ENCODE data around the gene PNPLA6. TPM values are rescaled to one million over a fixed set of nuclear protein-coding genes. Genes with fewer than 3 reads are reported as not detected.

Gene PNPLA6
- total and polyA plus RNA-seq, 7 experiments from 2014 or later: 5.3 to 157 (median 119) TPM

- no peak for DNase-seq
- intact Hi-C loops (cut with micrococcal nuclease): no loop called here
- POLR2A ChIA-PET: no interaction called here
- no peaks in the 10 kb centered on the region for H3K4me1 ChIP-seq (ENCODE audit: control insufficient read depth in 2 of 2, insufficient read depth in 2 of 2, low read length in 2 of 2)
- CTCF ChIA-PET: no interaction called here
- Mint-ChIP-seq H3K36me3 (no peaks in the 10 kb centered on the region), H3K27ac (no peak overlapping the region), H3K27me3 (peaks cover 9 to 30% (median 16%) of the 10 kb centered on the region in 5 donors), H3K9me3 (no peaks in the 10 kb centered on the region), H3K4me3 (no peak overlapping the region), H3K4me1 (peaks cover 0 to 3% (median 0%) of the 10 kb centered on the region in 7 donors)
- no peaks in the 10 kb centered on the region for H3K36me3 ChIP-seq (ENCODE audit: control insufficient read depth in 2 of 3, insufficient read depth in 3 of 3, low read length in 3 of 3)
- no peak overlapping the region for H3K27ac ChIP-seq (ENCODE audit: low read depth, low read length)
- no peaks in the 10 kb centered on the region for H3K9me3 ChIP-seq (ENCODE audit: control insufficient read depth in 2 of 3, low read length in 3 of 3)
- no peak for ATAC-seq
- H3K4me3 ChIP-seq (ENCODE audit: low read length): no peak overlapping the region
- H3K27me3 ChIP-seq (ENCODE audit: control insufficient read depth in 2 of 2, insufficient read depth in 2 of 2, low read length in 2 of 2): no peaks in the 10 kb centered on the region
Observed at GRCh38 chr19:7589822-7590221, 54.3 kb downstream of the PNPLA6 start.

DNA sequence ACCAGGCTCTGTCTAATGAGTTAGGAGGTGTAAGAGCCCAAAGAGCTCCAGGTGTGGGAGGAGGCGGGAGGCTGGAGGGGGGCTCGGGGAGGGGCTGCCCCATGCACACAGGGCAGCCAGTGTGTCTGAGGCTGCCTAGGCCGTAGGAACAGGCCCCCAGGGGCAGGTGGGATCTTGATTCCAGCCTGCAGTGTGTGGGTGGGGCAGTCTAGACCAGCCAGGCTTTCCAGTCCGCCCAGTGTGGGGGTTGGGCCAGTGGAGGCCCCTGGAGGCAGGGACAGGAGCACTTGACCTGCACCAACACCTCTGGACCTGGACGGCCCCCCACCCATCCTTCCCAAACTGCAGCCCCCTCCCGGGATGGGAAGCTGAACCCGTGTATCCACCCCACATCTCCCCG is 54.7 kb downstream of the PNPLA6 start:
- intact Hi-C loops (cut with micrococcal nuclease): no loop called here
- no peaks in the 10 kb centered on the region for H3K4me1 ChIP-seq (ENCODE audit: control insufficient read depth in 2 of 2, insufficient read depth in 2 of 2, low read length in 2 of 2)
- H3K36me3 ChIP-seq (ENCODE audit: control insufficient read depth in 2 of 3, insufficient read depth in 3 of 3, low read length in 3 of 3): no peaks in the 10 kb centered on the region
- ChIA-PET POLR2A (no interaction called here), CTCF (no interaction called here)
- Mint-ChIP-seq H3K36me3 (no peaks in the 10 kb centered on the region), H3K4me3 (no peak overlapping the region), H3K27ac (no peak overlapping the region), H3K27me3 (peaks cover 13 to 34% (median 20%) of the 10 kb centered on the region in 5 donors), H3K9me3 (peaks cover 0 to 2% (median 0%) of the 10 kb centered on the region in 11 donors), H3K4me1 (peaks cover 0 to 3% (median 3%) of the 10 kb centered on the region in 7 donors)
- ATAC-seq (no peak), DNase-seq (no peak)
- H3K9me3 ChIP-seq (ENCODE audit: control insufficient read depth in 2 of 3, low read length in 3 of 3): no peaks in the 10 kb centered on the region
- no peaks in the 10 kb centered on the region for H3K27me3 ChIP-seq (ENCODE audit: control insufficient read depth in 2 of 2, insufficient read depth in 2 of 2, low read length in 2 of 2)
- H3K27ac ChIP-seq (ENCODE audit: low read depth, low read length): no peak overlapping the region
- no peak overlapping the region for H3K4me3 ChIP-seq (ENCODE audit: low read length)

DNA sequence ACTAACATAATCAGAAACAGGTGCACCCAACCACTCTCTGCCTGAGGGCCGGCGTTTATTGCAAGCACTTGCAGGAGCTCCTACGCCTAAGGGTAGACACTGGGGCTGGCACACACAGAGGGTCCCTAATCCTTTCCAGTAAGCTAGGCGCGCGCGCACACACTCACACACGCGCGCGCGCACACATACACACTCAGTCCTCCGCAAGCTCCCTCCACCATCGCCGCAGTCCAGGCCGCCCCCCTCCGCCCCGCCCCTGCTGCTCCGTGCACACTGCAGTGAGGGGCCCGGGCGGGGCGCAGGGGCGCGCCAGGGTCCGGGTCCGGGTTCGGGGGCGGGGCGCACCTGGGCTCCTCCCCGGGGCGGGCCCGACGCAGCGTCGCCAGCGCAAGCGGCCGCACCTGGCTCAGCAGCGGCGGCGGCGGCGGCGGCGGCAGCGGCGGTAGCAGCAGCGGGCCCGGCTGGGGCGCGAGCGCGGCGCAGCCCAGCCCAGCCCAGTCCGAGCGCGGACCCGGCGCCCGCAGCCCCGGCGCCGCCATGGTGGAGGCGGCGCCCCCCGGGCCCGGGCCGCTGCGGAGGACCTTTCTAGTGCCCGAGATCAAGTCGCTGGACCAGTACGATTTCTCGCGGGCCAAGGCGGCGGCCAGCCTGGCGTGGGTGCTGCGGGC is 60.1 kb downstream of the PNPLA6 start, which contains the start of gene CAMSAP3:
Gene CAMSAP3, plus strand, starts transcription at position 398 of the 668 bp plus-strand sequence. Its CDS starts 140 bp downstream, at position 538.
- peak within 1 kb of the TSS; percentile 30 for H3K4me3 ChIP-seq (ENCODE audit: low read length)
- H3K4me1 Mint-ChIP-seq: peaks cover 0 to 9% (median 4%) of the 10 kb centered on the region in 7 donors
- DNase-seq (peak in 7 of 9 donors; percentile 17 to 48 (median 42)), ATAC-seq (peak; percentile 84)
- H3K27me3 Mint-ChIP-seq: peaks cover 29 to 59% (median 41%) of the 10 kb centered on the region in 5 donors
- H3K4me3 Mint-ChIP-seq: peak within 1 kb of the TSS; percentile 39 to 86 (median 69)
- no peaks in the 10 kb centered on the region for H3K9me3 ChIP-seq (ENCODE audit: control insufficient read depth in 2 of 3, low read length in 3 of 3)
- peaks cover 0 to 5% of the 10 kb centered on the region in 2 donors for H3K27me3 ChIP-seq (ENCODE audit: control insufficient read depth in 2 of 2, insufficient read depth in 2 of 2, low read length in 2 of 2)
- peaks cover 0 to 1% (median 0%) of the 10 kb centered on the region in 5 donors for H3K36me3 Mint-ChIP-seq
- ChIA-PET CTCF (no interaction called here), POLR2A (interaction anchor here (1.2 kb wide), 1 partner anchor 34 kb away, joined by 3 read pairs; the partner anchor contains the start of gene PET100)
- peaks cover 0 to 4% (median 0%) of the 10 kb centered on the region in 11 donors for H3K9me3 Mint-ChIP-seq
- intact Hi-C loops (cut with micrococcal nuclease): no loop called here
- H3K36me3 ChIP-seq (ENCODE audit: control insufficient read depth in 2 of 3, insufficient read depth in 3 of 3, low read length in 3 of 3): no peaks in the 10 kb centered on the region
- H3K27ac Mint-ChIP-seq: peak within 1 kb of the TSS in 1 of 9 donors; percentile 0
- H3K27ac ChIP-seq (ENCODE audit: low read depth, low read length): no peak within 1 kb of the TSS
- H3K4me1 ChIP-seq (ENCODE audit: control insufficient read depth in 2 of 2, insufficient read depth in 2 of 2, low read length in 2 of 2): no peaks in the 10 kb centered on the region

DNA sequence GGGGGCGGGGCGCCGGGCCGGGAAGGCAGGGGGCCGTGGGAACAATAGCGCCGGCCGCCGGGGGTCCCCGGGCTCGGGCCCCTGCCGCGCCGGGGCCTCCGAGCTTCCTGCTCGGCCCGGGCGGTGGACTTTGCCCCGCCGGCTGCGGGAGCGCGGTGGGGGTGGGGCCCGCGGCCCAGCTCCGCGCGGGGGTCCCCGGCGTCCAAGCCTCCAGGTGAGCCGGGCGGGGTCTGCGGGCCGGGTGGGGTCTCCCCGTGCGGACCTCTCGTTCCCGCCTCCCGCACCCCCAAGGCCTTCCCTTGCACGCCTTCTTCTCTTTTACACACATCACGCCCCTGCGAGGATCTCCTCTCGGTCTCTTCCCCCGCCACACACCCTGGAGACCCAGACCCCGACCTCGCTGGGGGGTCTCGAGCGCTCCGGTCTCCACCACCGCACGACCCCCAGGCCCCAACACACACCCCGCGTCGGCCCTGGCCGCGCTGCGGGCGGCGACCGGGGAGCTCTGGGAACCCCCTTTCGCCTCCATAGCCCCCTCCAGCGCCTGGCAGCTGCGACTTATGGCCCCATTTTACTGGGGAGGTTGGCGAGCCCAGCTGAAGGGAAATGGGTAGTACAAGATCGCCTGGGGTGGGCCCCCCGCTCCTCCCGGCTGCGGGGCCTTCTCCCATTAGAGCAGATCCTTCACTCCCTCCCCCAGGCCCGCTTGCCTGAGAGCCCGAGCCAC is 60.9 kb downstream of the PNPLA6 start:
- peaks cover 0 to 9% (median 4%) of the 10 kb centered on the region in 7 donors for H3K4me1 Mint-ChIP-seq
- peak overlapping the region in 9 of 10 donors; percentile 37 to 80 (median 54) for H3K4me3 Mint-ChIP-seq
- no peak overlapping the region for H3K4me3 ChIP-seq (ENCODE audit: low read length)
- no peaks in the 10 kb centered on the region for H3K36me3 ChIP-seq (ENCODE audit: control insufficient read depth in 2 of 3, insufficient read depth in 3 of 3, low read length in 3 of 3)
- no peak overlapping the region for H3K27ac Mint-ChIP-seq
- ChIA-PET CTCF (interaction anchor here (1.0 kb wide), 1 partner anchor 494 kb away, joined by 6 read pairs; no protein-coding TSS in a partner anchor), POLR2A (interaction anchor here (1.2 kb wide), 1 partner anchor 34 kb away, joined by 3 read pairs; the partner anchor contains the start of gene PET100)
- no peak for DNase-seq
- H3K9me3 Mint-ChIP-seq: peaks cover 0 to 6% (median 0%) of the 10 kb centered on the region in 11 donors
- H3K36me3 Mint-ChIP-seq: peaks cover 0 to 1% (median 0%) of the 10 kb centered on the region in 5 donors
- intact Hi-C loops (cut with micrococcal nuclease): no loop called here
- H3K27ac ChIP-seq (ENCODE audit: low read depth, low read length): no peak overlapping the region
- no peaks in the 10 kb centered on the region for H3K9me3 ChIP-seq (ENCODE audit: control insufficient read depth in 2 of 3, low read length in 3 of 3)
- peaks cover 29 to 55% (median 41%) of the 10 kb centered on the region in 5 donors for H3K27me3 Mint-ChIP-seq
- H3K4me1 ChIP-seq (ENCODE audit: control insufficient read depth in 2 of 2, insufficient read depth in 2 of 2, low read length in 2 of 2): no peaks in the 10 kb centered on the region
- peaks cover 0 to 5% of the 10 kb centered on the region in 2 donors for H3K27me3 ChIP-seq (ENCODE audit: control insufficient read depth in 2 of 2, insufficient read depth in 2 of 2, low read length in 2 of 2)
- no peak for ATAC-seq

- Mint-ChIP-seq H3K9me3 (peaks cover 0 to 6% (median 0%) of the 10 kb centered on the region in 11 donors), H3K27ac (peak overlapping the region in 1 of 9 donors; percentile 51), H3K4me1 (peaks cover 0 to 9% (median 4%) of the 10 kb centered on the region in 7 donors), H3K36me3 (peaks cover 0 to 1% (median 0%) of the 10 kb centered on the region in 5 donors), H3K27me3 (peaks cover 35 to 57% (median 47%) of the 10 kb centered on the region in 5 donors), H3K4me3 (peak overlapping the region in 4 of 10 donors; percentile 44 to 80 (median 63))
- Histone ChIP-seq H3K36me3 (ENCODE audit: control insufficient read depth in 2 of 3, insufficient read depth in 3 of 3, low read length in 3 of 3) (no peaks in the 10 kb centered on the region), H3K27ac (ENCODE audit: low read depth, low read length) (no peak overlapping the region), H3K4me1 (ENCODE audit: control insufficient read depth in 2 of 2, insufficient read depth in 2 of 2, low read length in 2 of 2) (no peaks in the 10 kb centered on the region), H3K4me3 (ENCODE audit: low read length) (no peak overlapping the region), H3K27me3 (ENCODE audit: control insufficient read depth in 2 of 2, insufficient read depth in 2 of 2, low read length in 2 of 2) (peaks cover 0 to 5% of the 10 kb centered on the region in 2 donors), H3K9me3 (ENCODE audit: control insufficient read depth in 2 of 3, low read length in 3 of 3) (no peaks in the 10 kb centered on the region)
- POLR2A ChIA-PET: no interaction called here
- no peak for DNase-seq
- no peak for ATAC-seq
- intact Hi-C loops (cut with micrococcal nuclease): no loop called here
- CTCF ChIA-PET: no interaction called here
Observed at GRCh38 chr19:7597689-7598088, 62.2 kb downstream of the PNPLA6 start.

DNA sequence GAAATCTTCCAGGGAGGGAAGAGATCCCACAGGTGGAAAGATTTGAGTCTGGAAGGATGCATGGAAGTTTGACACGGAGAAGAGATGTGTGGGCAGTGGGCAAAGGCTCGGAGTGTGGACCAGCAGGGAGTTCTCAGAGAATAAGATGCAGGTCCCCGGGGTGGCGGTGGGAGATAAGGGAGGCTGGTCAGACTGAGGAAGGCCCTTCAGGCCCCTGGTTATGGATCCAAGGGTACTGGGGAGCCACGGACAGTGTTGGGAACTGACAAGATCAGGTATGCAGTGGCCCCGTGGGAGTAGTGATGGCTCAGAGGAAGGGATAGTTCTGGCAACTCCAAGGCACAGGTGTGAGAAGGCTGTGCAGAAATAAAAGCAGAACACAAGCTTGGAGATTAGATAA is 62.7 kb downstream of the PNPLA6 start:
- H3K4me3 ChIP-seq (ENCODE audit: low read length): no peak overlapping the region
- H3K27me3 Mint-ChIP-seq: peaks cover 35 to 57% (median 46%) of the 10 kb centered on the region in 5 donors
- POLR2A ChIA-PET: no interaction called here
- intact Hi-C loops (cut with micrococcal nuclease): no loop called here
- H3K4me1 ChIP-seq (ENCODE audit: control insufficient read depth in 2 of 2, insufficient read depth in 2 of 2, low read length in 2 of 2): no peaks in the 10 kb centered on the region
- CTCF ChIA-PET: no interaction called here
- peak overlapping the region in 1 of 9 donors; percentile 51 for H3K27ac Mint-ChIP-seq
- ATAC-seq (no peak), DNase-seq (no peak)
- peaks cover 0 to 6% (median 0%) of the 10 kb centered on the region in 11 donors for H3K9me3 Mint-ChIP-seq
- H3K27ac ChIP-seq (ENCODE audit: low read depth, low read length): no peak overlapping the region
- H3K36me3 Mint-ChIP-seq: peaks cover 0 to 1% (median 0%) of the 10 kb centered on the region in 5 donors
- H3K36me3 ChIP-seq (ENCODE audit: control insufficient read depth in 2 of 3, insufficient read depth in 3 of 3, low read length in 3 of 3): no peaks in the 10 kb centered on the region
- H3K9me3 ChIP-seq (ENCODE audit: control insufficient read depth in 2 of 3, low read length in 3 of 3): no peaks in the 10 kb centered on the region
- peaks cover 0 to 5% of the 10 kb centered on the region in 2 donors for H3K27me3 ChIP-seq (ENCODE audit: control insufficient read depth in 2 of 2, insufficient read depth in 2 of 2, low read length in 2 of 2)
- H3K4me3 Mint-ChIP-seq: peak overlapping the region in 2 of 10 donors; percentile 70 to 80
- H3K4me1 Mint-ChIP-seq: peaks cover 0 to 9% (median 4%) of the 10 kb centered on the region in 7 donors

Measured in naive thymus-derived CD4-positive, alpha-beta T cell (primary cell).